ENCODE data around the gene SUN5. TPM values are rescaled to one million over a fixed set of nuclear protein-coding genes. Genes with fewer than 3 reads are reported as not detected.

SUN5 gene
- total and polyA plus RNA-seq, 11 donors, result not detected

DNA sequence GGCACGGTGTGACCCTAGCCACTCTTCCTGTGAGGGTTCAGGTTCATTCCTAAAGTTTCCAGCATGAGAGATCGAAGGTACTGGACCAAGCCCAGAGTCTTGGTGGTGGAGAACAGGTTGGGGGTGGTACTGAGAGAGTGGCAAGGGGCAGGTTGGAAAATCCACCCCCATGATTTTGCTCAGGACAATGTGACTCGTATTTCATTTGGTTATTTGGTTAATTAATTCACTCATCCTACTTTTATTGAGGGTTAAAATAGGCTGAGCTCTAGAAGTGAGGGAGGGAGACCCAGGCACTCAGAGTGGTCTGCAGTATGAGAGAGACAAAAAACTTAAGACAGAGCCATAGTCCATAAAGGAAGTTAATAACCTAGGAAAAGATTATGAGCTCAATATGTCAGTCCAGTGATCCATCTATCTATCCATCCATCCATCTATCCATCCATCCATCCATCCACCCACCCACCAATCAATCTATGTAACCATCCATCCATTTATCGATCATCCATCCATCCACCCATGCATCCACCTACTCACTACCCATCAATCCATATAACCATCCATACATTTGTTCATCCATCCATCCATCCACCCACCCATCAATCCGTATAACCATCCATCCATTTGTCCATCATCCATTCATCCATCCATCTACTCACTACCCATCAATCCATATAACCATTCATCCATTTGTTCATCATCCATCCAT lies 20.5 kb upstream of the SUN5 start:
- DNase-seq (no peak), ATAC-seq (no peak)
- no peak overlapping the region for H3K27ac ChIP-seq
- no peak overlapping the region for H3K4me3 ChIP-seq
- H3K36me3 ChIP-seq, result no peaks in the 10 kb centered on the region
- 64 to 76% (median 75%) methylated on average over 5 of the region's 5 CpGs for WGBS, 4 donors
- H3K9me3 ChIP-seq, result no peaks in the 10 kb centered on the region
- intact Hi-C loops (cut with DNase I), result no loop called here
- TF ChIP-seq, protein P1, sequence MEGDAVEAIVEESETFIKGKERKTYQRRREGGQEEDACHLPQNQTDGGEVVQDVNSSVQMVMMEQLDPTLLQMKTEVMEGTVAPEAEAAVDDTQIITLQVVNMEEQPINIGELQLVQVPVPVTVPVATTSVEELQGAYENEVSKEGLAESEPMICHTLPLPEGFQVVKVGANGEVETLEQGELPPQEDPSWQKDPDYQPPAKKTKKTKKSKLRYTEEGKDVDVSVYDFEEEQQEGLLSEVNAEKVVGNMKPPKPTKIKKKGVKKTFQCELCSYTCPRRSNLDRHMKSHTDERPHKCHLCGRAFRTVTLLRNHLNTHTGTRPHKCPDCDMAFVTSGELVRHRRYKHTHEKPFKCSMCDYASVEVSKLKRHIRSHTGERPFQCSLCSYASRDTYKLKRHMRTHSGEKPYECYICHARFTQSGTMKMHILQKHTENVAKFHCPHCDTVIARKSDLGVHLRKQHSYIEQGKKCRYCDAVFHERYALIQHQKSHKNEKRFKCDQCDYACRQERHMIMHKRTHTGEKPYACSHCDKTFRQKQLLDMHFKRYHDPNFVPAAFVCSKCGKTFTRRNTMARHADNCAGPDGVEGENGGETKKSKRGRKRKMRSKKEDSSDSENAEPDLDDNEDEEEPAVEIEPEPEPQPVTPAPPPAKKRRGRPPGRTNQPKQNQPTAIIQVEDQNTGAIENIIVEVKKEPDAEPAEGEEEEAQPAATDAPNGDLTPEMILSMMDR (IDR thresholded peaks at IDR 0.05), result no peak
- TF ChIP-seq POLR2A (IDR thresholded peaks at IDR 0.05), result no peak
- H3K4me1 ChIP-seq, result no peaks in the 10 kb centered on the region
- H3K27me3 ChIP-seq, result no peaks in the 10 kb centered on the region

DNA sequence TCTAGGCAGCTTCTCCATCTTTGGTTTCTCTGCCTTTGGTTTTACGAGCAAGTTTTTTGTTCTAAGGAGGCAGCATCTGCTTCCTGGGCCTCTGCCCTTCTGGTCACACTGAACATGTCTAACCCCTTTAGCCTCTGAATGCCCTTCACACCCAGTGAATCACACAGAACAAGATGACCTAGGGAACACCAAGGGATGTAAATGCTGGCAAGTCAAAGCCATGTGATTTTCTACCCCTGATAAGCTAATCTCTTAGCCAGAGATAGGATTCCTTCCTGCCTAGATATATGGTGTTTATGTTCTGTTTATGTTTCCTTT lies 20.0 kb upstream of the SUN5 start:
- H3K27me3 ChIP-seq, result no peaks in the 10 kb centered on the region
- no peak overlapping the region for H3K27ac ChIP-seq
- no peaks in the 10 kb centered on the region for H3K4me1 ChIP-seq
- no peaks in the 10 kb centered on the region for H3K36me3 ChIP-seq
- H3K4me3 ChIP-seq, result no peak overlapping the region
- ATAC-seq (no peak), DNase-seq (no peak)
- TF ChIP-seq POLR2A (IDR thresholded peaks at IDR 0.05), result no peak
- TF ChIP-seq, protein P1 (IDR thresholded peaks at IDR 0.05), result no peak
- intact Hi-C loops (cut with DNase I), result no loop called here
- WGBS, 4 donors, result 57 to 68% (median 65%) methylated on average over 1 of the region's 1 CpG
- no peaks in the 10 kb centered on the region for H3K9me3 ChIP-seq

DNA sequence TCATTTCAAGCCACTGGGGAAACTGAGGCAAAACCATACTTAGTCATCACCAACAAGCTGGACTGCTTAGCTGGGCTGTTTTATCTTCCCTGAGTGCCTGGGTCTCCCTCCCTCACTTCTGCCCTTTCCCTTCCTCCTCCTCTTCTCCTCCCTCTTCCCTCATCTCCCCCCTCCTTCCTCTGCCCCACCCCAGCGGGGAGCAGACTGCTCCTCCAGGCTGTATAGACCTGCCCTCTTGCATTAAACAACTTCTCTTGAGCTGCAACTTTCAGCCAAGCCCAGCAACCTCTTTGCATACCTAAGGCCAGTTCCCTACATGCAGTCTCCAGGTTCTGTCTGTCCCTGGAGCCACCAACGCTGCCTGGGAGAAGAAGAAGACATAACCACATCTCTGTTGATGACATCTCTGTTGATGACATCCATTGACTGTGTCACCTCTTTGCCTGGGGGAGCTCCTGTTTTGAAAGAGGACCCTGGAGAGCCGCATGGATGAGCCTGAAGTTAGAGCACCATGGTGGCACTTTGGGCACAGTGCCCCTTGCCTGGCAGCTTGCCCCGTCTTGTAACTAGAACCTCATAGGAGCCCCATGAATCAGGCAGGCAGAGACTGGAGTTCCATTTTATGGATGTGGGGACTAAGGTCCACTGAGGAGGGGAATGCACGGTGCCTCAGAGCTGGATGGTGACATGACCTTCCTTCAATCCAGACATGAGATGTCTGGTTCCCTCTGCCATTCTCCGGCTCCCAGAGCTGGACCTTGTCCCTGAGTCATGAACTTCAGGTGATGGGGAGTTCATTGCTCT lies 19.4 kb upstream of the SUN5 start:
- no peak for TF ChIP-seq POLR2A (IDR thresholded peaks at IDR 0.05)
- TF ChIP-seq, protein P1 (IDR thresholded peaks at IDR 0.05), result no peak
- ATAC-seq (no peak), DNase-seq (peak in 1 of 5 donors; percentile 14)

GRCh38 chr20:33022694-33023438 lies 18.6 kb upstream of the SUN5 start:
- DNase-seq, result no peak

More for the DNA sequence above, 19.4 kb upstream of the SUN5 start:
- Histone ChIP-seq H3K36me3 (no peaks in the 10 kb centered on the region), H3K27ac (no peak overlapping the region), H3K9me3 (no peaks in the 10 kb centered on the region), H3K27me3 (no peaks in the 10 kb centered on the region), H3K4me1 (no peaks in the 10 kb centered on the region), H3K4me3 (no peak overlapping the region)
- WGBS, 4 donors, result 68 to 76% (median 71%) methylated on average over 6 of the region's 6 CpGs
- intact Hi-C loops (cut with DNase I), result no loop called here

More at GRCh38 chr20:33022694-33023438, 18.6 kb upstream of the SUN5 start:
- no peaks in the 10 kb centered on the region for H3K27me3 ChIP-seq
- no peaks in the 10 kb centered on the region for H3K9me3 ChIP-seq
- WGBS, 4 donors, result 71 to 83% (median 81%) methylated on average over 7 of the region's 7 CpGs
- H3K36me3 ChIP-seq, result no peaks in the 10 kb centered on the region
- no peak overlapping the region for H3K27ac ChIP-seq
- intact Hi-C loops (cut with DNase I), result no loop called here
- TF ChIP-seq, protein P1 (IDR thresholded peaks at IDR 0.05), result no peak
- no peak for TF ChIP-seq POLR2A (IDR thresholded peaks at IDR 0.05)
- ATAC-seq, result no peak
- no peak overlapping the region for H3K4me3 ChIP-seq
- H3K4me1 ChIP-seq, result no peaks in the 10 kb centered on the region
